Activated naive CD8-positive, alpha-beta T cell treated with anti-CD3 and anti-CD28 coated beads, Interleukin-2, amount 10 ng/mL, durations not matched to agents 7 days and 5 days (primary cell): ENCODE results near the gene FCAMR. TPM values are rescaled to one million over a fixed set of nuclear protein-coding genes. Genes with fewer than 3 reads are reported as not detected.

Experiments
- ATAC-seq: fragments of 150-1000 bp; cut with Tn5 transposase; one replicate; pipeline ENCODE4 v1.10.0; 2021; ENCODE audit warnings: low read depth, moderate library complexity
- POLR2A ChIA-PET: fragments of 350-600 bp; sonication (Branson Sonifier 250); formaldehyde crosslinking; loops from one replicate; lab custom pipeline; 2021; ENCODE audit warnings: antibody characterized with exemption; lab: Charles Lee
- DNase-seq: peaks from one replicate; pipeline ENCODE4 v3.0.0; 2021
- H3K27ac Mint-ChIP-seq: one replicate; pipeline ENCODE4 v1.8.0; 2022; ENCODE audit warnings: mild to moderate bottlenecking, mixed read lengths
- H3K27me3 Mint-ChIP-seq: one replicate; pipeline ENCODE4 v1.8.0; 2022; ENCODE audit warnings: mild to moderate bottlenecking, moderate library complexity, mixed read lengths
- H3K36me3 Mint-ChIP-seq: one replicate; pipeline ENCODE4 v1.8.0; 2021; ENCODE audit warnings: mild to moderate bottlenecking, mixed read lengths
- H3K4me1 Mint-ChIP-seq: one replicate; pipeline ENCODE4 v1.8.0; 2021; ENCODE audit warnings: mixed read lengths
- H3K4me3 Mint-ChIP-seq: one replicate; pipeline ENCODE4 v1.8.0; 2022; ENCODE audit warnings: mild to moderate bottlenecking, moderate library complexity, mixed read lengths
- H3K9me3 Mint-ChIP-seq: one replicate; pipeline ENCODE4 v1.8.0; 2021; ENCODE audit warnings: mixed read lengths
- total RNA-seq, 2 experiments: library from RNA; stranded (reverse); gene quantifications; one replicate each; pipeline ENCODE4 v1.2.3, GENCODE V29; 2021

FCAMR gene
- total RNA-seq, 2 experiments from 2014 or later, result 0.22 TPM; not detected in 1

- H3K27ac Mint-ChIP-seq, result no peak overlapping the region
- no peak for DNase-seq
- no peak for ATAC-seq
- H3K36me3 Mint-ChIP-seq, result no peaks in the 10 kb centered on the region
- peaks cover 27% of the 10 kb centered on the region for H3K27me3 Mint-ChIP-seq
- no peaks in the 10 kb centered on the region for H3K4me1 Mint-ChIP-seq
- no peak overlapping the region for H3K4me3 Mint-ChIP-seq
- no peaks in the 10 kb centered on the region for H3K9me3 Mint-ChIP-seq
- POLR2A ChIA-PET, result no interaction called here
Measured at GRCh38 chr1:207006914-207007313, 36.7 kb upstream of the FCAMR start.

- Mint-ChIP-seq H3K4me1 (no peaks in the 10 kb centered on the region), H3K9me3 (no peaks in the 10 kb centered on the region), H3K27me3 (peaks cover 19% of the 10 kb centered on the region), H3K4me3 (no peak overlapping the region), H3K27ac (no peak overlapping the region), H3K36me3 (no peaks in the 10 kb centered on the region)
- DNase-seq, result no peak
- no peak for ATAC-seq
- POLR2A ChIA-PET, result no interaction called here
Measured at GRCh38 chr1:207006083-207006482, 35.8 kb upstream of the FCAMR start.

- DNase-seq (no peak), ATAC-seq (peak; percentile 66)
- H3K36me3 Mint-ChIP-seq, result no peaks in the 10 kb centered on the region
- H3K4me1 Mint-ChIP-seq, result no peaks in the 10 kb centered on the region
- H3K27me3 Mint-ChIP-seq, result peaks cover 15% of the 10 kb centered on the region
- no peak overlapping the region for H3K4me3 Mint-ChIP-seq
- POLR2A ChIA-PET, result no interaction called here
- no peaks in the 10 kb centered on the region for H3K9me3 Mint-ChIP-seq
- H3K27ac Mint-ChIP-seq, result no peak overlapping the region
Measured at GRCh38 chr1:207004931-207005830, 34.9 kb upstream of the FCAMR start.

GRCh38 chr1:207003210-207003609, 33.0 kb upstream of the FCAMR start:
- Mint-ChIP-seq H3K4me3 (no peak overlapping the region), H3K9me3 (no peaks in the 10 kb centered on the region), H3K4me1 (no peaks in the 10 kb centered on the region), H3K36me3 (no peaks in the 10 kb centered on the region), H3K27ac (no peak overlapping the region), H3K27me3 (peaks cover 17% of the 10 kb centered on the region)
- DNase-seq (no peak), ATAC-seq (no peak)
- POLR2A ChIA-PET, result no interaction called here

GRCh38 chr1:207002724-207003146, 32.5 kb upstream of the FCAMR start:
- no peaks in the 10 kb centered on the region for H3K36me3 Mint-ChIP-seq

GRCh38 chr1:207001492-207002245, 31.4 kb upstream of the FCAMR start:
- ATAC-seq (no peak), DNase-seq (no peak)
- POLR2A ChIA-PET, result no interaction called here
- Mint-ChIP-seq H3K4me1 (no peaks in the 10 kb centered on the region), H3K9me3 (no peaks in the 10 kb centered on the region), H3K36me3 (no peaks in the 10 kb centered on the region), H3K4me3 (no peak overlapping the region), H3K27ac (no peak overlapping the region), H3K27me3 (peaks cover 23% of the 10 kb centered on the region)

More at GRCh38 chr1:207002724-207003146, 32.5 kb upstream of the FCAMR start:
- peaks cover 18% of the 10 kb centered on the region for H3K27me3 Mint-ChIP-seq
- POLR2A ChIA-PET, result no interaction called here
- H3K4me1 Mint-ChIP-seq, result no peaks in the 10 kb centered on the region
- no peak overlapping the region for H3K27ac Mint-ChIP-seq
- no peak overlapping the region for H3K4me3 Mint-ChIP-seq
- H3K9me3 Mint-ChIP-seq, result no peaks in the 10 kb centered on the region
- ATAC-seq, result no peak
- DNase-seq, result no peak

GRCh38 chr1:207000651-207001291, 30.5 kb upstream of the FCAMR start:
- Mint-ChIP-seq H3K4me3 (no peak overlapping the region), H3K9me3 (no peaks in the 10 kb centered on the region), H3K4me1 (no peaks in the 10 kb centered on the region), H3K36me3 (no peaks in the 10 kb centered on the region), H3K27me3 (peaks cover 29% of the 10 kb centered on the region), H3K27ac (no peak overlapping the region)
- DNase-seq (no peak), ATAC-seq (no peak)
- POLR2A ChIA-PET, result no interaction called here

- H3K4me1 Mint-ChIP-seq, result no peaks in the 10 kb centered on the region
- DNase-seq (no peak), ATAC-seq (no peak)
- H3K27me3 Mint-ChIP-seq, result peaks cover 35% of the 10 kb centered on the region
- H3K4me3 Mint-ChIP-seq, result no peak overlapping the region
- H3K27ac Mint-ChIP-seq, result no peak overlapping the region
- H3K36me3 Mint-ChIP-seq, result no peaks in the 10 kb centered on the region
- POLR2A ChIA-PET, result no interaction called here
- no peaks in the 10 kb centered on the region for H3K9me3 Mint-ChIP-seq
Measured at GRCh38 chr1:206998816-206999215, 28.6 kb upstream of the FCAMR start.

- no peak for ATAC-seq
- H3K9me3 Mint-ChIP-seq, result no peaks in the 10 kb centered on the region
- no peak for DNase-seq
- no peak overlapping the region for H3K27ac Mint-ChIP-seq
- H3K27me3 Mint-ChIP-seq, result peaks cover 66% of the 10 kb centered on the region
- H3K36me3 Mint-ChIP-seq, result no peaks in the 10 kb centered on the region
- no peaks in the 10 kb centered on the region for H3K4me1 Mint-ChIP-seq
- POLR2A ChIA-PET, result no interaction called here
- H3K4me3 Mint-ChIP-seq, result no peak overlapping the region
Measured at GRCh38 chr1:206992790-206993189, 22.5 kb upstream of the FCAMR start.

GRCh38 chr1:206987873-206988272, 17.6 kb upstream of the FCAMR start:
- Mint-ChIP-seq H3K4me1 (no peaks in the 10 kb centered on the region), H3K36me3 (no peaks in the 10 kb centered on the region), H3K4me3 (no peak overlapping the region), H3K27ac (no peak overlapping the region), H3K27me3 (peaks cover 71% of the 10 kb centered on the region), H3K9me3 (no peaks in the 10 kb centered on the region)
- DNase-seq (no peak), ATAC-seq (no peak)
- POLR2A ChIA-PET, result no interaction called here

GRCh38 chr1:206986885-206987284, 16.6 kb upstream of the FCAMR start:
- Mint-ChIP-seq H3K4me3 (no peak overlapping the region), H3K9me3 (no peaks in the 10 kb centered on the region), H3K36me3 (no peaks in the 10 kb centered on the region), H3K27me3 (peaks cover 69% of the 10 kb centered on the region), H3K4me1 (no peaks in the 10 kb centered on the region), H3K27ac (no peak overlapping the region)
- DNase-seq (no peak), ATAC-seq (no peak)
- POLR2A ChIA-PET, result interaction anchor here (0.9 kb wide), 1 partner anchor 78 kb away, joined by 3 read pairs; no protein-coding TSS in a partner anchor

GRCh38 chr1:206986402-206986801, 16.1 kb upstream of the FCAMR start:
- POLR2A ChIA-PET, result interaction anchor here (0.9 kb wide), 1 partner anchor 77 kb away, joined by 3 read pairs; no protein-coding TSS in a partner anchor
- no peak for ATAC-seq
- DNase-seq, result no peak
- Mint-ChIP-seq H3K4me1 (no peaks in the 10 kb centered on the region), H3K9me3 (no peaks in the 10 kb centered on the region), H3K36me3 (no peaks in the 10 kb centered on the region), H3K4me3 (no peak overlapping the region), H3K27ac (no peak overlapping the region), H3K27me3 (peaks cover 67% of the 10 kb centered on the region)

- Mint-ChIP-seq H3K4me1 (no peaks in the 10 kb centered on the region), H3K4me3 (no peak overlapping the region), H3K27me3 (peaks cover 63% of the 10 kb centered on the region), H3K27ac (no peak overlapping the region), H3K36me3 (no peaks in the 10 kb centered on the region), H3K9me3 (no peaks in the 10 kb centered on the region)
- ATAC-seq (no peak), DNase-seq (no peak)
- POLR2A ChIA-PET, result no interaction called here
Measured at GRCh38 chr1:206985162-206985749, 15.0 kb upstream of the FCAMR start.
